Testis (tissue), 5 donors: Measurements from ENCODE around the gene TRIM3. TPM values are rescaled to one million over a fixed set of nuclear protein-coding genes. Genes with fewer than 3 reads are reported as not detected.
"Not testable (repeated sequence)": the region's sequence is repeated elsewhere in the genome, so short reads cannot be mapped to it uniquely, and the experiment has no call there.

ENCODE experiments used
- DNase-seq: peaks from one replicate; pipeline ENCODE4 v3.0.0-alpha.2; 2019
- H3K27ac ChIP-seq, 2 donors: fragments of 200-600 bp; sonication (generic); one replicate each; pipeline ENCODE4 v1.5.1; 2019
- H3K27me3 ChIP-seq: fragments of 200-600 bp; sonication (generic); one replicate; pipeline ENCODE4 v1.5.1; 2019
- H3K36me3 ChIP-seq: fragments of 200-600 bp; sonication (generic); one replicate; pipeline ENCODE4 v1.5.1; 2017; ENCODE audit warnings: low read depth; ENCODE audit errors: missing control alignments
- H3K4me1 ChIP-seq: fragments of 200-600 bp; sonication (generic); one replicate; pipeline ENCODE4 v1.5.1; 2019
- H3K4me3 ChIP-seq, 2 donors: fragments of 200-600 bp; sonication (generic); one replicate each; pipeline ENCODE4 v1.5.1; 2017 to 2019
- H3K9me3 ChIP-seq: fragments of 200-600 bp; sonication (generic); one replicate; pipeline ENCODE4 v1.5.1; 2017
- POLR2A ChIP-seq: fragments of 450-650 bp; IDR thresholded peaks from one replicate; pipeline ENCODE4 v1.6.1; 2017; ENCODE audit warnings: antibody characterized with exemption, mild to moderate bottlenecking, moderate library complexity
- WGBS, 2 donors: methylation state at CpG; one replicate each; pipeline ENCODE4 v1.1.5; 2018; 5-methylcytosine and 5-hydroxymethylcytosine counted together
- intact Hi-C: fragments of 100-400 bp; cut with DNase I; formaldehyde crosslinking; loops from one replicate; pipeline ENCODE4 v1.15.1; 2023; ENCODE audit warnings: low total_unique reads
- long read RNA-seq, 2 donors: transcript quantifications; one replicate each; lab custom pipeline, GENCODE V29; 2026
- polyA plus RNA-seq: library from polyadenylated mRNA; stranded (reverse); fragments of 350-450 nt; fragmentation: Illumina TruSeq; extraction: RNeasy Lipid Tissue Mini Kit (QIAGEN cat#74804); gene quantifications from one replicate; pipeline ENCODE4 v1.2.3, GENCODE V29; 2014; ENCODE audit warnings: low read depth, low replicate concordance; ENCODE audit not compliant: insufficient read depth
- total RNA-seq, 2 donors: library from RNA; depleted of rRNA; stranded (reverse); fragments of >200 nt; gene quantifications; one replicate each; pipeline ENCODE4 v1.2.3, GENCODE V29; 2016
- TF ChIP-seq, protein P1 (sequence below), 3 experiments: fragments of 450-650 bp in 2 of 3; fragments of 200-600 bp in 1 of 3; sonication (generic) in 1 of 3; IDR thresholded peaks; one replicate each; pipeline ENCODE4 v1.5.1; 2016 to 2019; ENCODE audit warnings: antibody characterized with exemption in 3 of 3, mild to moderate bottlenecking in 2 of 3, moderate library complexity in 1 of 3

TRIM3 gene
- total RNA-seq (10 to 100 TPM; 29.4 TPM), polyA plus RNA-seq (15.0 TPM)
- long read RNA-seq, donor 1, partial matches to known transcripts: 0 of 3 reads
- long read RNA-seq, donor 1, other reads (novel, unspliced or antisense): 0 of 3 reads
- long read RNA-seq, donor 2, partial matches to known transcripts: 0 of 2 reads
- long read RNA-seq, donor 2, other reads (novel, unspliced or antisense): 0 of 2 reads

DNA sequence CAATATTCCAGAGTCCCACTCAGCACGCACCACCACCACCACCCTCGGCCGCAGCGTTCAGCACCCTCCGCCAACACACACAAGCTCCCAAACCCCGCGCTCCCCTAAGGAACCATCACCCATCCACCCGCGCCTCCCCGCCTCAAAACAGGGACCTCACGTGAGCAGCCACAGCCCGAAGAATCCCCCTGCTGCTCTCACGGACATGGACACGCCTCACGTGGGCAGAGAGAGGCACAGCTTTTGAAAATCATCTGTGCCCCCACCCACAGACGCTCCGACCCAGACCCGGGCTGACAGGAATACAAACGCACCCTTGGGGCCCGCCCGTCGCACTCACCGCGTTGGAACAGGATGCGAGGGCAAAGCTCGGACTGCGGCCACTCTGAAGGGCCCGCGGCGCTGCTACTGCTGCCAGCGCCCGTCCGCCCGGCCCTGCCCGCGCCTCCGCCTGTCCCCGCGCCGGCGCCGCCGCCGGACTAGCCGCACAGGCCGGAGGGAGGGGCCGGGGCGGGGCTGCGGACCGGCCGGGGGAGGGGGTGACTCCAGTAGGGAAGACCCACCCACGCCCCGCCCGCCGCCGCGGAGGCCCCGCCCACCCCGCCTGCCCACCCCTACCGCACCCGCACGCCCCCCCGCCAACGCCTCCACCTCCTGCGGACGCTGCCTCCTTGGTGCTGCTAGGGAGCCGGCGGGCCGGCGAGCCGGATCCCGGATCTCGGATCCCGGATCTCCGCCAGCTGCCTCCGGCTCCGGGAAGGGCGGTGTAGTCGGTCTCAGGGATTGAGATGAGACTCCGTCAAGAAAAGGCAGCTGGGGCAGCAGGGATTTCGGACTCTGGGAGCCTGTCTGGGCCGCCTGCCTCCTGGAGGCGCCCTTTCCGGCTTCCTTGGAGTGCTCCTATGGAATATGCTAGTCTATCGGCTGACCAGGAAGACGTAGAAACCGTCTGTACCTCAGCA is at the start of gene TRIM3:
TRIM3 (minus strand) TSS at position 491 of the 962 bp plus-strand sequence. CDS start 8,246 bp downstream, outside the sequence.
- peak within 1 kb of the TSS; percentile 81 to 82 for H3K4me3 ChIP-seq
- WGBS, 2 donors: 0 to 1% methylated on average over 34 to 66 of the region's 87 CpGs
- H3K9me3 ChIP-seq: no peaks in the 10 kb centered on the region
- intact Hi-C loops: no loop called here
- peak; percentile 96 for DNase-seq
- no peaks in the 10 kb centered on the region for H3K27me3 ChIP-seq
- peaks cover 10% of the 10 kb centered on the region for H3K4me1 ChIP-seq
- TF ChIP-seq, protein P1, sequence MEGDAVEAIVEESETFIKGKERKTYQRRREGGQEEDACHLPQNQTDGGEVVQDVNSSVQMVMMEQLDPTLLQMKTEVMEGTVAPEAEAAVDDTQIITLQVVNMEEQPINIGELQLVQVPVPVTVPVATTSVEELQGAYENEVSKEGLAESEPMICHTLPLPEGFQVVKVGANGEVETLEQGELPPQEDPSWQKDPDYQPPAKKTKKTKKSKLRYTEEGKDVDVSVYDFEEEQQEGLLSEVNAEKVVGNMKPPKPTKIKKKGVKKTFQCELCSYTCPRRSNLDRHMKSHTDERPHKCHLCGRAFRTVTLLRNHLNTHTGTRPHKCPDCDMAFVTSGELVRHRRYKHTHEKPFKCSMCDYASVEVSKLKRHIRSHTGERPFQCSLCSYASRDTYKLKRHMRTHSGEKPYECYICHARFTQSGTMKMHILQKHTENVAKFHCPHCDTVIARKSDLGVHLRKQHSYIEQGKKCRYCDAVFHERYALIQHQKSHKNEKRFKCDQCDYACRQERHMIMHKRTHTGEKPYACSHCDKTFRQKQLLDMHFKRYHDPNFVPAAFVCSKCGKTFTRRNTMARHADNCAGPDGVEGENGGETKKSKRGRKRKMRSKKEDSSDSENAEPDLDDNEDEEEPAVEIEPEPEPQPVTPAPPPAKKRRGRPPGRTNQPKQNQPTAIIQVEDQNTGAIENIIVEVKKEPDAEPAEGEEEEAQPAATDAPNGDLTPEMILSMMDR (IDR thresholded peaks at IDR 0.05): no peak
- no peak for TF ChIP-seq POLR2A
- H3K36me3 ChIP-seq: no peaks in the 10 kb centered on the region
- H3K27ac ChIP-seq: peak within 1 kb of the TSS; percentile 82 to 86

DNA sequence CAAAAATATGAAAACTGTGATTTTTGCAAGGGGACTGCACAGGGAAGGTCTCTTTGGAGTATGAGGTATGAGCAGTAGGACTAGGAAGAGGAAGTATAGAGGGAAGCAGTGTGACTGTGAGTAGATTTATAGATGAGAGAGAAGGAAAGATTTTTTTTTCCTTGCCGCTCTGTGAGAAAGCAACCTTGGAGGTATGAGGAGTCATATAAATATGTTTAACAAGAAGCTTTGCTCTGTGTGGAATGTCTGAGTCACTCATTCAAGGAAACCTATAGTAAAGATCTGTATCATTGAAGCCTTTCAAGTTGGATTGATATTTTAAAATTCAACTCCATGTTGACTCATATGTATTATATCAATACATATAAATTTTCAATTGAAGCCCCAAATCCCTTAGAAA is 49.5 kb upstream of the TRIM3 start:
- no peaks in the 10 kb centered on the region for H3K27me3 ChIP-seq
- H3K36me3 ChIP-seq: no peaks in the 10 kb centered on the region
- 0% methylated on average over 1 of the region's 1 CpG for WGBS, 2 donors
- no peak overlapping the region for H3K4me3 ChIP-seq
- no peaks in the 10 kb centered on the region for H3K9me3 ChIP-seq
- intact Hi-C loops: no loop called here
- TF ChIP-seq POLR2A: no peak
- TF ChIP-seq, protein P1 (IDR thresholded peaks at IDR 0.05): no peak
- H3K4me1 ChIP-seq: no peaks in the 10 kb centered on the region
- no peak overlapping the region for H3K27ac ChIP-seq
- DNase-seq: no peak

DNA sequence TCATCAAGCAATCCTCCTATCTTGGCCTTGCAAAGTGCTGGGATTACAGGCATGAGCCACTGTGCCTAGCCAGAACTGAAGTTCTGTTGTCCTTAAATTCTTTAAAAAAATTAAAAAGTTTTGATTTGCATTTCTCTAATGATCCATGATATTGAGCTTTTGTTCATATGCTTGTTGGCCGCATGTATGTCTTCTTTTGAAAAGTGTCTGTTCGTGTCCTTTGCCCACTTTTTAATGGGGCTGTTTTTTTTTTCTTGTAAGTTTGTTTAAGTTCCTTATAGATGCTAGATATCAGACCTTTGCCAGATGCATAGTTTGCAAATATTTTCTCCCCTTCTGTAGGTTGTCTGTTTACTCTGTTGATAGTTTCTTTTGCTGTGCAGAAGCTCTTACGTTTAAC is 48.2 kb upstream of the TRIM3 start:
- H3K4me1 ChIP-seq, H3K27me3 ChIP-seq, DNase-seq, H3K9me3 ChIP-seq, intact Hi-C loops, H3K36me3 ChIP-seq, H3K4me3 ChIP-seq, H3K27ac ChIP-seq: not testable (repeated sequence)
- WGBS, 2 donors: 96 to 97% methylated on average over 3 of the region's 3 CpGs

DNA sequence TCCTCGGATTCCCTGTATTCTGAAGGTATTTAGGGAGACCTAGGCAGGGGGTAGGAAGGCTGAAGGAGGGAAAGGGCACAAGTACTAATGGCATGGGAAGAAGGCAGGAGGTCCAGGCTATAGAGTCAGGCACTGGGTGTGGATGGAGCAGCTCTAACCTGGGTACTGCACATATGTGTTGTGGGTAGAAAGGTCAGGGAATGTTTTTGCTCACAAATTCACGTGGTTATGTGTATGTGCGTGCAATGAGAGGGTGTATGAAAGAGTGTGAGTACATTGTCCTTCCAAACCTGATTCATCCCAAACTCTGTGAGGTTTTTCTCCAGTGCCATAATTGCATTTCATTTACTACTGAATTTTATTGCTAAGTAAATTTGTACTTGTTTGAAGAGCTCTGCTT is 46.5 kb upstream of the TRIM3 start:
- DNase-seq: no peak
- 90 to 95% methylated on average over 3 of the region's 3 CpGs for WGBS, 2 donors
- H3K4me3 ChIP-seq: no peak overlapping the region
- H3K36me3 ChIP-seq: no peaks in the 10 kb centered on the region
- no peak for TF ChIP-seq POLR2A
- TF ChIP-seq, protein P1 (IDR thresholded peaks at IDR 0.05): no peak
- no peak overlapping the region for H3K27ac ChIP-seq
- H3K27me3 ChIP-seq: no peaks in the 10 kb centered on the region
- intact Hi-C loops: no loop called here
- H3K9me3 ChIP-seq: no peaks in the 10 kb centered on the region
- H3K4me1 ChIP-seq: no peaks in the 10 kb centered on the region

DNA sequence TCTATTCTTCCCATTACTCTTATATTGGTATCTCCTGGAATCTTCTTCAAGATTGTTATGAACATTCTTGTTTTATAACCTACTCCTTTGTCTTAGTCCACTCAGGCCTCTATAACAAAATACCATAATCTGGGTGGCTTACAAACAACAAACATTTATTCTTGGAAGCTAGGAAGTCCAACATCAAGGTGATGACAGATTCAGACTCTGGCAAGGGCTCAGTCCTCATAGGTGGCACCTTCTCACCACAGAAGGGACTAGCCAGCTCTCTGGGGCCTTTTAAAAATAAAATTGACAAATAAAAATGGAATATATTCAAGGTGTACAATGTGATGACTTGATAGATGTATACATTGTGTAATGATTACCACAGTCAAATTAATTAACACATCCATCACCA is 43.1 kb upstream of the TRIM3 start:
- Histone ChIP-seq H3K27me3 (no peaks in the 10 kb centered on the region), H3K4me3 (no peak overlapping the region), H3K4me1 (no peaks in the 10 kb centered on the region), H3K9me3 (no peaks in the 10 kb centered on the region), H3K36me3 (no peaks in the 10 kb centered on the region), H3K27ac (no peak overlapping the region)
- TF ChIP-seq, protein P1 (IDR thresholded peaks at IDR 0.05): no peak
- no peak for TF ChIP-seq POLR2A
- intact Hi-C loops: no loop called here
- no peak for DNase-seq
